GM10266 (cell line): ENCODE results near the gene PARD3B.

Source experiments
- DNase-seq: peaks from one replicate; pipeline ENCODE4 v3.0.0; 2012; ENCODE audit errors: extremely low spot score
- CTCF ChIP-seq: IDR thresholded peaks from 2 replicates; pipeline ENCODE4 v1.5.1; 2012; ENCODE audit warnings: mild to moderate bottlenecking, low read depth; ENCODE audit not compliant: control insufficient read depth, insufficient read depth; ENCODE audit errors: missing control alignments

PARD3B gene

GRCh38 chr2:204655101-204655500, 109.8 kb downstream of the PARD3B start:
- no peak for DNase-seq
- no peak for TF ChIP-seq CTCF

GRCh38 chr2:204655626-204656025, 110.4 kb downstream of the PARD3B start:
- DNase-seq: no peak
- TF ChIP-seq CTCF: no peak

- no peak for TF ChIP-seq CTCF
These were observed 111.7 kb downstream of the PARD3B start for GRCh38 chr2:204657024-204657423.

GRCh38 chr2:204662956-204663355, 117.7 kb downstream of the PARD3B start:
- TF ChIP-seq CTCF: no peak
- no peak for DNase-seq

More at GRCh38 chr2:204657024-204657423, 111.7 kb downstream of the PARD3B start:
- no peak for DNase-seq

GRCh38 chr2:204663816-204664425, 118.6 kb downstream of the PARD3B start:
- no peak for DNase-seq
- no peak for TF ChIP-seq CTCF

GRCh38 chr2:204664708-204665121, 119.4 kb downstream of the PARD3B start:
- no peak for TF ChIP-seq CTCF
- DNase-seq: no peak

GRCh38 chr2:204665207-204665606, 119.9 kb downstream of the PARD3B start:
- TF ChIP-seq CTCF: no peak
- no peak for DNase-seq
